HepG2 (cell line): ENCODE data around the gene GAD1. TPM values are rescaled to one million over a fixed set of nuclear protein-coding genes. Genes with fewer than 3 reads are reported as not detected.

Experiments
- ATAC-seq: fragments of 200-7000 bp; cut with Tn5 transposase; 3 replicates; pipeline ENCODE4 v1.9.1; 2020; ENCODE audit warnings: mild to moderate bottlenecking, moderate library complexity
- BruUV-seq: library from RNA; stranded (reverse); fragments of 400-500 nt; replicated peaks from 2 replicates; lab custom pipeline; 2021; lab: Mats Ljungman, UMichigan
- CTCF ChIA-PET: fragments of 300-600 bp; formaldehyde crosslinking; extraction: SDS; loops from one replicate; lab custom pipeline; 2021; ENCODE audit warnings: low total read pairs, inconsistent platforms, low intra/inter-chr PET ratio; lab: Yijun Ruan, JAX
- POLR2A ChIA-PET: fragments of 350-600 bp; sonication (Branson Sonifier 250); formaldehyde crosslinking; loops from one replicate; lab custom pipeline; 2020; ENCODE audit warnings: antibody characterized with exemption, inconsistent platforms; lab: Yijun Ruan, JAX
- DNase-seq: peaks from one replicate; pipeline ENCODE4 v3.0.0-alpha.2; 2015; ENCODE audit warnings: low spot score
- FAIRE-seq: peaks from 3 replicates; lab custom pipeline; 2011; peaks lifted over from hg19 to GRCh38; lab: Jason Lieb, UNC
- H2AFZ ChIP-seq: one replicate; pipeline ENCODE4 v1.6.1; 2011; ENCODE audit warnings: low read length, inconsistent platforms
- H3K27ac ChIP-seq: fragments of 300-600 bp; 3 replicates; pipeline ENCODE4 v1.8.0; 2011; ENCODE audit warnings: mixed run types, mild to moderate bottlenecking, mixed read lengths, low read length, inconsistent platforms; ENCODE audit not compliant: insufficient read depth; ENCODE audit errors: extremely low read length
- H3K27me3 ChIP-seq, 2 experiments: fragments of 200-600 bp in 1 of 2; 2 replicates in 1 of 2; 3 replicates in 1 of 2; pipeline versions ENCODE4 v1.6.0 to v1.8.0; 2011; ENCODE audit warnings: low read length in 2 of 2, mild to moderate bottlenecking in 2 of 2, moderate library complexity in 2 of 2, inconsistent platforms in 1 of 2; ENCODE audit not compliant: insufficient read depth in 2 of 2, control insufficient read depth in 1 of 2
- H3K36me3 ChIP-seq, 2 experiments: fragments of 200-600 bp in 1 of 2; replicated peaks in 1 of 2; 2 replicates in 1 of 2; 3 replicates in 1 of 2; pipeline versions ENCODE4 v1.5.1 to v1.8.0; 2011; ENCODE audit warnings: low read length in 2 of 2, inconsistent platforms in 1 of 2; ENCODE audit not compliant: insufficient read depth in 2 of 2, control insufficient read depth in 1 of 2
- H3K4me1 ChIP-seq: 2 replicates; pipeline ENCODE4 v1.5.1; 2012; ENCODE audit warnings: low read length, inconsistent platforms; ENCODE audit not compliant: insufficient read depth
- H3K4me2 ChIP-seq: 2 replicates; pipeline ENCODE4 v1.6.0; 2011; ENCODE audit warnings: low read depth, low read length, inconsistent platforms
- H3K4me3 ChIP-seq, 3 experiments: fragments of 200-600 bp in 1 of 3; sonication (generic), shearing (Covaris generic) in 1 of 3; replicated peaks in 1 of 3; 2 replicates each; pipeline ENCODE4 v1.5.1; 2011 to 2016; ENCODE audit warnings: low read length in 3 of 3, inconsistent platforms in 2 of 3, low read depth in 2 of 3, mild to moderate bottlenecking in 2 of 3, control low read depth in 1 of 3, mixed read lengths in 1 of 3; ENCODE audit not compliant: insufficient read depth in 1 of 3
- H3K79me2 ChIP-seq: one replicate; pipeline ENCODE4 v1.6.1; 2011; ENCODE audit warnings: low read length, inconsistent platforms; ENCODE audit not compliant: insufficient read depth
- H3K9ac ChIP-seq: 2 replicates; pipeline ENCODE4 v1.6.0; 2011; ENCODE audit warnings: mild to moderate bottlenecking, low read depth, low read length, inconsistent platforms; ENCODE audit not compliant: insufficient read depth
- H3K9me3 ChIP-seq: 2 replicates; pipeline ENCODE4 v1.5.1; 2012; ENCODE audit warnings: mild to moderate bottlenecking, low read length
- H4K20me1 ChIP-seq: 2 replicates; pipeline ENCODE4 v1.6.0; 2011; ENCODE audit warnings: inconsistent platforms, mild to moderate bottlenecking, low read length, moderate library complexity; ENCODE audit not compliant: insufficient read depth
- CEBPG ChIP-seq: IDR thresholded peaks from 2 replicates; pipeline ENCODE4 v1.6.1; 2016
- DNMT3B ChIP-seq: conservative IDR thresholded peaks from 2 replicates; pipeline ENCODE4 v1.6.1; 2016; ENCODE audit warnings: missing biosample characterization, control low read depth
- KDM4B ChIP-seq: sonication (generic); formaldehyde crosslinking; IDR thresholded peaks from 2 replicates; pipeline ENCODE4 v1.4.0; 2020; ENCODE audit warnings: missing genetic modification reagents
- MBD4 ChIP-seq: IDR thresholded peaks from 2 replicates; pipeline ENCODE4 v1.6.1; 2012; ENCODE audit warnings: low read length, inconsistent platforms, borderline replicate concordance
- PHB2 ChIP-seq: fragments of 450-650 bp; IDR thresholded peaks from 2 replicates; pipeline ENCODE4 v1.6.1; 2018; ENCODE audit not compliant: partially characterized antibody
- RAD51 ChIP-seq: fragments of 450-650 bp; IDR thresholded peaks from 2 replicates; pipeline ENCODE4 v1.6.1; 2016; ENCODE audit warnings: borderline replicate concordance
- RORA ChIP-seq: sonication (generic); formaldehyde crosslinking; IDR thresholded peaks from 2 replicates; pipeline ENCODE4 v1.5.0; 2020; ENCODE audit warnings: mild to moderate bottlenecking, missing genetic modification reagents, moderate library complexity
- SMAD3 ChIP-seq: sonication (generic); formaldehyde crosslinking; IDR thresholded peaks from 2 replicates; pipeline ENCODE4 v1.4.0; 2020; ENCODE audit warnings: missing genetic modification reagents
- TFE3 ChIP-seq: IDR thresholded peaks from 2 replicates; pipeline ENCODE4 v1.6.1; 2016
- ZNF335 ChIP-seq: sonication (generic); formaldehyde crosslinking; IDR thresholded peaks from 2 replicates; pipeline ENCODE4 v1.4.0; 2020; ENCODE audit warnings: missing genetic modification reagents
- ZNF501 ChIP-seq: sonication (generic); formaldehyde crosslinking; IDR thresholded peaks from 2 replicates; pipeline ENCODE4 v1.5.1; 2020; ENCODE audit warnings: mild to moderate bottlenecking, moderate library complexity, missing genetic modification reagents
- ZNF562 ChIP-seq: sonication (generic); formaldehyde crosslinking; IDR thresholded peaks from 2 replicates; pipeline ENCODE4 v1.8.0; 2022; ENCODE audit warnings: missing genetic modification reagents, borderline replicate concordance
- ZNF678 ChIP-seq: sonication (generic); formaldehyde crosslinking; IDR thresholded peaks from 2 replicates; pipeline ENCODE4 v1.4.0; 2020; ENCODE audit warnings: mild to moderate bottlenecking, missing genetic modification reagents
- ZNF704 ChIP-seq: sonication (generic); formaldehyde crosslinking; IDR thresholded peaks from 2 replicates; pipeline ENCODE4 v1.8.1; 2023; ENCODE audit warnings: mild to moderate bottlenecking, inconsistent platforms, moderate library complexity, missing genetic modification reagents, borderline replicate concordance
- ZNF766 ChIP-seq: sonication (generic); formaldehyde crosslinking; IDR thresholded peaks from 2 replicates; pipeline ENCODE4 v1.5.0; 2020; ENCODE audit warnings: missing genetic modification reagents, borderline replicate concordance
- WGBS: methylation state at CpG from one replicate; pipeline ENCODE4 v1.1.6; 2017; ENCODE audit warnings: low lambda C conversion rate; 5-methylcytosine and 5-hydroxymethylcytosine counted together
- in situ Hi-C: cut with HindIII; loops from 2 replicates; pipeline ENCODE4 v1.10.0; 2017; ENCODE audit warnings: low pct_unique_long_range_greater_than_20kb; ENCODE audit not compliant: extremely low pct_ligation_motif_present
- intact Hi-C: fragments of 100-400 bp; cut with micrococcal nuclease; formaldehyde crosslinking; loops from one replicate; pipeline ENCODE4 v1.10.0; 2022; ENCODE audit not compliant: unreplicated experiment
- polyA plus RNA-seq, 8 experiments: library from polyadenylated mRNA; depleted of rRNA in 3 of 8; stranded (reverse) in 7 of 8; unstranded in 1 of 8; fragments of >200 nt; fragmentation: Illumina TruSeq in 4 of 8; extraction: Trizol in 4 of 8; gene quantifications; 2 replicates each; pipeline versions ENCODE4 v1.2.1 to v1.2.3, GENCODE V29; 2011 to 2016; ENCODE audit warnings: low read depth in 4 of 8, missing spikeins in 1 of 8, mixed read lengths in 1 of 8; ENCODE audit not compliant: insufficient read depth in 1 of 8
- total RNA-seq, 5 experiments: library from RNA; depleted of rRNA; stranded (reverse); fragments of >200 nt; fragmentation: Illumina TruSeq; extraction: Trizol; gene quantifications; 2 replicates each; pipeline ENCODE4 v1.2.3, GENCODE V29; 2016; ENCODE audit warnings: low read depth in 1 of 5
- TF ChIP-seq, protein P1 (sequence below): fragments of 450-650 bp; IDR thresholded peaks from 2 replicates; pipeline ENCODE4 v1.6.1; 2017

Gene GAD1
- total and polyA plus RNA-seq, 2 of the 13 experiments (the other 11 are each of a cell fraction or from before 2014, with no cell fraction given) = 0.09 to 0.13 TPM

GRCh38 chr2:170820757-170821530 is 4.3 kb downstream of the GAD1 start:
- H3K79me2 ChIP-seq = no peaks in the 10 kb centered on the region
- H3K27me3 ChIP-seq = peaks cover 18 to 68% of the 10 kb centered on the region in 2 experiments
- H3K4me3 ChIP-seq = no peak overlapping the region
- H4K20me1 ChIP-seq = no peaks in the 10 kb centered on the region; the same call in 1 of the 2 replicates
- H3K27ac ChIP-seq = no peak overlapping the region
- ATAC-seq (no peak), DNase-seq (no peak), FAIRE-seq (no peak)
- intact Hi-C loops = no loop called here
- no peaks in the 10 kb centered on the region for H3K36me3 ChIP-seq
- no peak overlapping the region for H2AFZ ChIP-seq
- in situ Hi-C loops = no loop called here
- H3K9ac ChIP-seq = no peak overlapping the region
- TF ChIP-seq MBD4 (no peak), ZNF766 (CRISPR knock-in tag) (no peak), RORA (no peak), ZNF335 (CRISPR knock-in tag) (no peak), ZNF562 (CRISPR knock-in tag) (no peak), SMAD3 (CRISPR knock-in tag) (no peak), TFE3 (CRISPR knock-in tag) (no peak), DNMT3B (CRISPR knock-in tag) (no peak), ZNF704 (CRISPR knock-in tag) (no peak), ZNF501 (CRISPR knock-in tag) (no peak), PHB2 (no peak), RAD51 (no peak), KDM4B (no peak), ZNF678 (CRISPR knock-in tag) (no peak), CEBPG (CRISPR knock-in tag) (no peak)
- TF ChIP-seq, protein P1, sequence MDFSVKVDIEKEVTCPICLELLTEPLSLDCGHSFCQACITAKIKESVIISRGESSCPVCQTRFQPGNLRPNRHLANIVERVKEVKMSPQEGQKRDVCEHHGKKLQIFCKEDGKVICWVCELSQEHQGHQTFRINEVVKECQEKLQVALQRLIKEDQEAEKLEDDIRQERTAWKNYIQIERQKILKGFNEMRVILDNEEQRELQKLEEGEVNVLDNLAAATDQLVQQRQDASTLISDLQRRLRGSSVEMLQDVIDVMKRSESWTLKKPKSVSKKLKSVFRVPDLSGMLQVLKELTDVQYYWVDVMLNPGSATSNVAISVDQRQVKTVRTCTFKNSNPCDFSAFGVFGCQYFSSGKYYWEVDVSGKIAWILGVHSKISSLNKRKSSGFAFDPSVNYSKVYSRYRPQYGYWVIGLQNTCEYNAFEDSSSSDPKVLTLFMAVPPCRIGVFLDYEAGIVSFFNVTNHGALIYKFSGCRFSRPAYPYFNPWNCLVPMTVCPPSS = no peak
- peaks cover 20% of the 10 kb centered on the region for H3K4me1 ChIP-seq
- POLR2A ChIA-PET = no interaction called here
- 51% methylated on average over 18 of the region's 18 CpGs for WGBS
- H3K9me3 ChIP-seq = no peaks in the 10 kb centered on the region
- CTCF ChIA-PET = no interaction called here
- BruUV-seq = no TSS peak
- no peak overlapping the region for H3K4me2 ChIP-seq
